CD4-positive, alpha-beta T cell treated with Interleukin-1 beta for 1 hour (primary cell): ENCODE data around the gene ZRSR2.

Experiments used
- DNase-seq, 2 donors: peaks; one replicate each; pipeline ENCODE4 v3.0.0-alpha.2; 2020 to 2022

ZRSR2 gene

GRCh38 chrX:15854080-15854655, 63.9 kb downstream of the ZRSR2 start:
- DNase-seq, result peak; percentile 36 to 56

- peak; percentile 94 to 98 for DNase-seq
Observed at GRCh38 chrX:15854712-15855567, 64.7 kb downstream of the ZRSR2 start, which contains the start of gene AP1S2. Gene AP1S2, minus strand, starts transcription at chrX:15854813. Its CDS starts 2,289 bp downstream, at chrX:15852524.

DNA sequence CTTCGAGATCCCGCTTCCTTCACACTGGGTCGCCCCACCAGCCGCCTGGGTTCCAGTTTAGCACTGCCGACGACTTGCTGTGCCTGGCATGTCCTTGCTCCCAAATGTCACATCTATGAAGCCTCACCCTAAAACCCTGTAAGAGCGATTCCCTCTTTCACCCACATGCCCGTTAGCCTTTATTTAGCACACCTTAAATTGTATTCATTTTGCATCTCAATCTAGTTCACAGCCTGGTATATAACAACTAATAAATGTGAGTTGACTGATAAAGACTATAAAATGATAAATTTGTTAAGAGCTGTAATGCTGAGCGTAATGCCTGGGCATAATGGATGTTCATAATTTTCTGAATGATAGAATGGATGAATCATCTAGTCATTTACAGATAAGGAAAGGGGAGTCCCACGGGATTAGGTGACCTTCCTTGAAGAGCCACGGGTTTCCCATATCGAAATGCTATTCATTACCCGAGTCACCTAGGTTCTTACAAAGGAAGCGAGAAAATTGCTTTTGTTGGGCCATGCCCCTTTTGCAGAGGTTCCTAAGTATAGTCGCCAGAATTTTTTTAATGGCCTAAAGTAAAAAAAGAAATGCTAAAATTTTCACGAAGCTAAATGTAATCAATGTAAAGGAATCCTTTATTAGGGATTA, 65.4 kb downstream of the ZRSR2 start:
- DNase-seq, result no peak

DNA sequence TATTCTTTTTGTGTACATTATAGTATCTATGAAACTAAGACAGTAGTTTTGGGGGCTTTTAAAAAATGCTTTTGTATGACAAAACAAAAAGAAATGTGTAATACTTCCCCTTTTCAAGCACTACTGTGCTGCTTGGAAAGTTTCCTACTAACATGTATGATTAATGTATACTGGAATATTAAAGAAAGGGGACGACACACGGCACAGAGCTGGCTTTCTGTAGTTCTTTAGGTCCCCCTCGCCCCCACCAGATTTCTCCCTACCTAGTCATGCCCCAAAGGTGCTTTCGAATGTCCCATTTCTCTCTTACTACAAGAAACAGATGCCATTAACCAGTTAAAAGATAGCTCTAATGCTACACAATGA, 65.9 kb downstream of the ZRSR2 start:
- no peak for DNase-seq

GRCh38 chrX:15856636-15857035, 66.4 kb downstream of the ZRSR2 start:
- DNase-seq, result no peak

DNA sequence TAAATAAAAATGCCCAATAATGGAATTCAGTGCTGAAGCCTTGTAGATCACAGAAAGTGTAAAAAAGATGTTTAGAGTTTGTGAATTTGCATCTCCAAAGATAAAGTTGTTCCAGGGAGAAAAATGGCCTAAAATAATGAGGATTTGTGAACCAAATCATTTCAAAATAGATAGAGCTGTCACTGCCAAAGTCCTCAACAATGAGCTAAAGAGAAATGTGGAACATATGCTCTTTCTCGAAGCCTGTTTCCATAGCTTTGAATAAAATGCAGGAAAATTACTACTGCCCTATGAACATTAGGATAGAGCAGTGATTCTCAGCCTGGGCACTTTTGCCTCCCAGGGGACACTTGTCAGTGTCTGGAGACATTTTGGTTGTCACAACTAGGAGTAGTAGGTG, 67.8 kb downstream of the ZRSR2 start:
- no peak for DNase-seq

GRCh38 chrX:15860921-15861320, 70.6 kb downstream of the ZRSR2 start:
- DNase-seq, result no peak

GRCh38 chrX:15864023-15864422, 73.7 kb downstream of the ZRSR2 start:
- DNase-seq, result no peak

- no peak for DNase-seq
Observed at GRCh38 chrX:15864629-15865028, 74.3 kb downstream of the ZRSR2 start.

GRCh38 chrX:15866147-15866546, 75.9 kb downstream of the ZRSR2 start:
- DNase-seq, result no peak

DNA sequence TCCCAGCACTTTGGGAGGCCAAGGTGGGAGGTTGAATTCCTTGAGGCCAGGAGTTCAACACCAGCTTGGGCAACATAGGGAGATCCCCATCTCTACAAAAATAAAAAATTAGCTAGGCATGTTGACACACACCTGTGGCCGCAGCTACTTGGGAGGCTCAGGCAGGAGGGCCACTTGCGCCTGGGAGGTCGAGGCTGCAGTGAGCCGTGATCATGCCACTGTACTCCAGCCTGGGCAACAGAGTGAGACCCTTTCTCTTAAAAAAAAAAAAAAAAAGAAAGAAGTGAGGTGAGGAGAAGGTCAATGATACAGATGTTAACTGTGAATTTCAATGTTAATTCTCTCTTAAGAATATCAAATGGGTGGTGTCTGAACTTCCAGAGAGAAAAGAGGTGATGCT, 79.4 kb downstream of the ZRSR2 start:
- DNase-seq, result no peak

- no peak for DNase-seq
Observed at GRCh38 chrX:15870310-15870709, 80.0 kb downstream of the ZRSR2 start.
